ENCODE results near the gene F10. TPM values are rescaled to one million over a fixed set of nuclear protein-coding genes. Genes with fewer than 3 reads are reported as not detected.

The F10 gene
- total RNA-seq, 4 donors from 2014 or later: 7.3 to 33.0 (median 20.7) TPM

- no peak for TF ChIP-seq CTCF (IDR thresholded peaks at IDR 0.05; ENCODE audit: low read depth)
Measured at GRCh38 chr13:113148940-113149503, 26.4 kb downstream of the F10 start.

- no peak for TF ChIP-seq CTCF (IDR thresholded peaks at IDR 0.05; ENCODE audit: low read depth)
Measured at GRCh38 chr13:113149711-113150549, 27.3 kb downstream of the F10 start.

GRCh38 chr13:113150550-113151365 is 28.2 kb downstream of the F10 start:
- TF ChIP-seq CTCF (IDR thresholded peaks at IDR 0.05; ENCODE audit: low read depth): no peak

- no peak for TF ChIP-seq CTCF (IDR thresholded peaks at IDR 0.05; ENCODE audit: low read depth)
Measured at GRCh38 chr13:113151745-113152690, 29.4 kb downstream of the F10 start.

GRCh38 chr13:113152691-113152983 is 30.0 kb downstream of the F10 start:
- no peak for TF ChIP-seq CTCF (IDR thresholded peaks at IDR 0.05; ENCODE audit: low read depth)

- no peak for TF ChIP-seq CTCF (IDR thresholded peaks at IDR 0.05; ENCODE audit: low read depth)
Measured at GRCh38 chr13:113152984-113153809, 30.6 kb downstream of the F10 start.

Measured in subcutaneous adipose tissue (tissue), 4 donors.